Progenitor cell of endocrine pancreas (in vitro differentiated cells): ENCODE data around the gene ATP5PD. TPM values are rescaled to one million over a fixed set of nuclear protein-coding genes. Genes with fewer than 3 reads are reported as not detected.

ENCODE experiments used
- DNase-seq: peaks from one replicate; pipeline ENCODE4 v3.0.0; 2021; ENCODE audit warnings: low spot score; ENCODE audit not compliant: unreplicated experiment
- H3K27ac Mint-ChIP-seq: 2 replicates; pipeline ENCODE4 v1.8.0; 2021; ENCODE audit warnings: mild to moderate bottlenecking, moderate library complexity, mixed read lengths
- H3K27me3 Mint-ChIP-seq: 2 replicates; pipeline ENCODE4 v1.8.0; 2021; ENCODE audit warnings: mixed read lengths
- H3K36me3 Mint-ChIP-seq: 2 replicates; pipeline ENCODE4 v1.8.0; 2022; ENCODE audit warnings: mixed read lengths; ENCODE audit not compliant: insufficient read depth
- H3K4me1 Mint-ChIP-seq: 2 replicates; pipeline ENCODE4 v1.8.0; 2021; ENCODE audit warnings: low read depth, mixed read lengths
- H3K4me3 Mint-ChIP-seq: 2 replicates; pipeline ENCODE4 v1.8.0; 2021; ENCODE audit warnings: low read depth, mild to moderate bottlenecking, moderate library complexity, mixed read lengths
- H3K9me3 Mint-ChIP-seq: 2 replicates; pipeline ENCODE4 v1.8.0; 2021; ENCODE audit warnings: low read depth, mixed read lengths
- total RNA-seq: library from RNA; stranded (reverse); gene quantifications from 2 replicates; pipeline ENCODE4 v1.2.1, GENCODE V29; 2021
- TF ChIP-seq, protein P1 (sequence below): fragments of 200-600 bp; sonication (generic); IDR thresholded peaks from one replicate; pipeline ENCODE4 v1.5.0; 2021; ENCODE audit warnings: antibody characterized with exemption, mild to moderate bottlenecking; ENCODE audit not compliant: unreplicated experiment

The ATP5PD gene
- total RNA-seq, 1 donor from 2014 or later: 160 TPM

DNA sequence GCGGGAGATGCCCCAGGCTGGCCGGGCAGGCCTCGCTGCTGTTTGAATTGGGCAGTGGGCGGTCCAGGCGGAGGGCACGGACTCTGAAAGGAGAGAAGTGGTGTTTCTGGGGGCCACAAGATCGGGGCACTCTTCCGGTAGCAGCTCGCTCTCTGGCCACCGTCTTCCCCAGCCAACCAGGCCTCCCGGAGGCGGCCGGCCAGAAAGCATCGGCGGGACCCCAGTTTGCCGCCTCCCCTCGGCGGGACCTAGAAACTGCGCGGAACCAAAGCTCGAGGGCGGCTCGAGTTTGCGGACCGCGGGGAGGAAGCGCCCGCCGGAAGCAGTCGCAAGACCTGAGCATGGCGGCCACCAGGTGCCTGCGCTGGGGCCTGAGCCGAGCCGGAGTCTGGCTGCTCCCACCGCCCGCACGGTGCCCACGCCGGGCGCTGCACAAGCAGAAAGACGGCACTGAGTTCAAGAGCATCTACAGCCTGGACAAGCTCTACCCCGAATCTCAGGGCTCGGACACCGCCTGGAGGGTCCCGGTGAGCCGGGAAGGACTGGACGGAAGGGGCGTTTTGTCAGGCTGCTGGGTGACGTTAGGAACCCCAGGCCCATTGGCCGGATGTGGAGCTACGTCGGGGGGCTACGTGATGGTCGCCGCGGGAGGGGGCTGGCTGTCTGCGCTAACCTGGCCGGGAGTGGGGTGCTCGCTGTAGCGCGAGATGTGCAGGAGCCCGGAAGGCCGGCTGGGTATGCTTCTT is 34.2 kb downstream of the ATP5PD start, which contains the start of gene MRPL58:
TSS of gene MRPL58 (plus strand) at position 325 of the 746 bp plus-strand sequence. CDS start at position 342, 17 bp downstream.
- peaks cover 7% of the 10 kb centered on the region for H3K36me3 Mint-ChIP-seq
- peak within 1 kb of the TSS; percentile 97 for H3K27ac Mint-ChIP-seq
- peaks cover 16% of the 10 kb centered on the region for H3K4me1 Mint-ChIP-seq
- no peaks in the 10 kb centered on the region for H3K27me3 Mint-ChIP-seq
- TF ChIP-seq, protein P1, sequence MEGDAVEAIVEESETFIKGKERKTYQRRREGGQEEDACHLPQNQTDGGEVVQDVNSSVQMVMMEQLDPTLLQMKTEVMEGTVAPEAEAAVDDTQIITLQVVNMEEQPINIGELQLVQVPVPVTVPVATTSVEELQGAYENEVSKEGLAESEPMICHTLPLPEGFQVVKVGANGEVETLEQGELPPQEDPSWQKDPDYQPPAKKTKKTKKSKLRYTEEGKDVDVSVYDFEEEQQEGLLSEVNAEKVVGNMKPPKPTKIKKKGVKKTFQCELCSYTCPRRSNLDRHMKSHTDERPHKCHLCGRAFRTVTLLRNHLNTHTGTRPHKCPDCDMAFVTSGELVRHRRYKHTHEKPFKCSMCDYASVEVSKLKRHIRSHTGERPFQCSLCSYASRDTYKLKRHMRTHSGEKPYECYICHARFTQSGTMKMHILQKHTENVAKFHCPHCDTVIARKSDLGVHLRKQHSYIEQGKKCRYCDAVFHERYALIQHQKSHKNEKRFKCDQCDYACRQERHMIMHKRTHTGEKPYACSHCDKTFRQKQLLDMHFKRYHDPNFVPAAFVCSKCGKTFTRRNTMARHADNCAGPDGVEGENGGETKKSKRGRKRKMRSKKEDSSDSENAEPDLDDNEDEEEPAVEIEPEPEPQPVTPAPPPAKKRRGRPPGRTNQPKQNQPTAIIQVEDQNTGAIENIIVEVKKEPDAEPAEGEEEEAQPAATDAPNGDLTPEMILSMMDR: peak; percentile 59
- H3K4me3 Mint-ChIP-seq: peak within 1 kb of the TSS; percentile 90
- no peaks in the 10 kb centered on the region for H3K9me3 Mint-ChIP-seq
- peak; percentile 80 for DNase-seq

GRCh38 chr17:75012096-75012345 is 34.7 kb downstream of the ATP5PD start:
- Mint-ChIP-seq H3K27me3 (no peaks in the 10 kb centered on the region), H3K36me3 (peaks cover 7% of the 10 kb centered on the region), H3K9me3 (no peaks in the 10 kb centered on the region), H3K27ac (peak overlapping the region; percentile 97), H3K4me3 (peak overlapping the region; percentile 90), H3K4me1 (peaks cover 16% of the 10 kb centered on the region)
- TF ChIP-seq, protein P1: no peak
- no peak for DNase-seq

DNA sequence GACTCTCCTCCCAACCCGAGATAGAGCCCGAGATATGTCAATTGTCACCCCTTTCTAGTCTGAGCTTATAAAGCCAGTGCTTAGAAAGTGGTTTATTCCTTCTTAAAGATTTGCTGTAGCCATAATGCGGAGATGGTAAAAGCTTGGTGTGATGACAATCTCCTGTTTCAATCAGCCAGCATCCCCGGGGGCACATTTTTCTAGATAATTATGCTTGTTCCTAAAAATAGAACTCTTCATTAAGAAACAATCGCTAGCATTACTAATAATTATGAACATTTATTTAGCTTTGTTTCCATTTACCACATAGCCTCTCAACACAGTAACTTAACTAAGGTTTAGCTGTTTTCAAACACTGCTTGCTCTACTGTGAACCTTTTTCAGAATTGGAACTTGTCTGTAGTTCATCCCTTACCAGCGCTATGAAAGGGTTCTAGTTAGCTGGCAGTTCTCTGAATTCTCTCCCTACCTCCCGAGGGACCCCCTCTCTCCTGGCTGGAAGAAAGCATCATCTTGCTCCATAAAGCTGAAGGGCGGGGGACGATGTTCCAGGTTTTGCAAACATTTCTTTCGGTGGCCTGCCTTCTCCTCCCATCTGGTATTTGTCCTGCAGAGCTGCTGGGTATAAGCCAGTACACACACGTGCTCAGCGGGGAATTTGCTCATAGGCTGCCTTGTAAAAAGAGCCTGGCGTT is 35.2 kb downstream of the ATP5PD start:
- Mint-ChIP-seq H3K36me3 (peaks cover 6% of the 10 kb centered on the region), H3K27me3 (no peaks in the 10 kb centered on the region), H3K4me1 (peaks cover 16% of the 10 kb centered on the region), H3K9me3 (no peaks in the 10 kb centered on the region), H3K4me3 (peak overlapping the region; percentile 90), H3K27ac (peak overlapping the region; percentile 97)
- TF ChIP-seq, protein P1: no peak
- DNase-seq: no peak

- no peaks in the 10 kb centered on the region for H3K27me3 Mint-ChIP-seq
- no peak for DNase-seq
- peak overlapping the region; percentile 47 for H3K27ac Mint-ChIP-seq
- peaks cover 16% of the 10 kb centered on the region for H3K4me1 Mint-ChIP-seq
- peaks cover 5% of the 10 kb centered on the region for H3K36me3 Mint-ChIP-seq
- peak overlapping the region; percentile 55 for H3K4me3 Mint-ChIP-seq
- TF ChIP-seq, protein P1: no peak
- no peaks in the 10 kb centered on the region for H3K9me3 Mint-ChIP-seq
These were observed 35.9 kb downstream of the ATP5PD start for GRCh38 chr17:75010683-75011400.

GRCh38 chr17:75009139-75009724 is 37.5 kb downstream of the ATP5PD start:
- TF ChIP-seq, protein P1: no peak
- Mint-ChIP-seq H3K4me3 (no peak overlapping the region), H3K9me3 (no peaks in the 10 kb centered on the region), H3K36me3 (peaks cover 9% of the 10 kb centered on the region), H3K27me3 (no peaks in the 10 kb centered on the region), H3K4me1 (peaks cover 16% of the 10 kb centered on the region), H3K27ac (peak overlapping the region; percentile 71)
- DNase-seq: no peak
